Suprapubic skin (tissue), 4 donors: ENCODE measurements around the gene HIVEP3. TPM values are rescaled to one million over a fixed set of nuclear protein-coding genes. Genes with fewer than 3 reads are reported as not detected.

Experiments used
- DNase-seq, 2 donors: peaks; one replicate each; pipeline ENCODE4 v3.0.0-alpha.2; 2019; ENCODE audit warnings: low spot score in 2 of 2
- H3K27ac ChIP-seq: fragments of 200-600 bp; sonication (generic); one replicate; pipeline ENCODE4 v1.5.1; 2019
- H3K27me3 ChIP-seq: fragments of 200-600 bp; sonication (generic); one replicate; pipeline ENCODE4 v1.5.1; 2019
- H3K36me3 ChIP-seq: fragments of 200-600 bp; sonication (generic); one replicate; pipeline ENCODE4 v1.5.1; 2019
- H3K4me1 ChIP-seq: fragments of 200-600 bp; sonication (generic); one replicate; pipeline ENCODE4 v1.5.1; 2019
- H3K4me3 ChIP-seq: fragments of 200-600 bp; sonication (generic); one replicate; pipeline ENCODE4 v1.5.1; 2019; ENCODE audit warnings: mild to moderate bottlenecking
- H3K9me3 ChIP-seq: fragments of 200-600 bp; sonication (generic); one replicate; pipeline ENCODE4 v1.5.1; 2019
- CTCF ChIP-seq, 2 donors: fragments of 200-600 bp in 1 of 2; fragments of 450-650 bp in 1 of 2; sonication (generic) in 1 of 2; IDR thresholded peaks; one replicate each; pipeline ENCODE4 v1.5.1; 2016 to 2019; ENCODE audit warnings: antibody characterized with exemption in 2 of 2, mild to moderate bottlenecking in 1 of 2, moderate library complexity in 1 of 2
- EP300 ChIP-seq: sonication (generic); formaldehyde crosslinking; IDR thresholded peaks from one replicate; pipeline ENCODE4 v1.6.1; 2017; ENCODE audit warnings: antibody characterized with exemption
- POLR2A ChIP-seq, 2 donors: fragments of 450-650 bp; IDR thresholded peaks; one replicate each; pipeline ENCODE4 v1.6.1; 2017; ENCODE audit warnings: antibody characterized with exemption in 2 of 2, mild to moderate bottlenecking in 2 of 2, moderate library complexity in 2 of 2
- POLR2AphosphoS5 ChIP-seq, 3 donors: sonication (generic); formaldehyde crosslinking; IDR thresholded peaks; one replicate each; pipeline ENCODE4 v1.6.1; 2017; ENCODE audit warnings: antibody characterized with exemption in 3 of 3
- WGBS: methylation state at CpG from one replicate; pipeline ENCODE4 v1.1.5; 2018; 5-methylcytosine and 5-hydroxymethylcytosine counted together
- total RNA-seq, 4 donors: library from RNA; depleted of rRNA; stranded (reverse); fragments of >200 nt; gene quantifications; one replicate each; pipeline ENCODE4 v1.1.0, GENCODE V29; 2016

The HIVEP3 gene
- total RNA-seq, 4 donors from 2014 or later: 11.3 to 23.9 (median 18.3) TPM

- WGBS: 90% methylated on average over 2 of the region's 6 CpGs
- TF ChIP-seq POLR2AphosphoS5 (IDR thresholded peaks at IDR 0.05) (no peak), POLR2A (IDR thresholded peaks at IDR 0.05) (no peak), EP300 (no peak), CTCF (IDR thresholded peaks at IDR 0.05) (no peak)
- Histone ChIP-seq H3K4me3 (no peak overlapping the region), H3K27me3 (no peaks in the 10 kb centered on the region), H3K27ac (no peak overlapping the region), H3K36me3 (peaks cover 8% of the 10 kb centered on the region), H3K9me3 (no peaks in the 10 kb centered on the region), H3K4me1 (peaks cover 10% of the 10 kb centered on the region)
- DNase-seq: no peak
These were observed 410.9 kb downstream of the HIVEP3 start for GRCh38 chr1:41507836-41508235.

- Histone ChIP-seq H3K4me1 (peaks cover 16% of the 10 kb centered on the region), H3K4me3 (no peak overlapping the region), H3K36me3 (peaks cover 8% of the 10 kb centered on the region), H3K27me3 (no peaks in the 10 kb centered on the region), H3K9me3 (no peaks in the 10 kb centered on the region), H3K27ac (no peak overlapping the region)
- no peak for DNase-seq
- TF ChIP-seq EP300 (no peak), POLR2AphosphoS5 (IDR thresholded peaks at IDR 0.05) (no peak), POLR2A (IDR thresholded peaks at IDR 0.05) (no peak), CTCF (IDR thresholded peaks at IDR 0.05) (no peak)
- WGBS: 77% methylated on average over 13 of the region's 13 CpGs
These were observed 411.5 kb downstream of the HIVEP3 start for GRCh38 chr1:41507110-41507720.

GRCh38 chr1:41504114-41505035, 414.3 kb downstream of the HIVEP3 start:
- TF ChIP-seq CTCF (IDR thresholded peaks at IDR 0.05): no peak
- no peak for TF ChIP-seq EP300
- TF ChIP-seq POLR2A (IDR thresholded peaks at IDR 0.05): no peak
- TF ChIP-seq POLR2AphosphoS5 (IDR thresholded peaks at IDR 0.05): no peak
- no peaks in the 10 kb centered on the region for H3K36me3 ChIP-seq
- peaks cover 43% of the 10 kb centered on the region for H3K4me1 ChIP-seq
- H3K27me3 ChIP-seq: no peaks in the 10 kb centered on the region
- no peak overlapping the region for H3K27ac ChIP-seq
- H3K4me3 ChIP-seq: no peak overlapping the region
- no peak for DNase-seq
- no peaks in the 10 kb centered on the region for H3K9me3 ChIP-seq
- 79% methylated on average over 15 of the region's 15 CpGs for WGBS

GRCh38 chr1:41503538-41504113, 415.1 kb downstream of the HIVEP3 start:
- 71% methylated on average over 11 of the region's 11 CpGs for WGBS
- Histone ChIP-seq H3K27me3 (no peaks in the 10 kb centered on the region), H3K27ac (no peak overlapping the region), H3K4me1 (peaks cover 51% of the 10 kb centered on the region), H3K9me3 (no peaks in the 10 kb centered on the region), H3K4me3 (no peak overlapping the region), H3K36me3 (no peaks in the 10 kb centered on the region)
- no peak for DNase-seq
- TF ChIP-seq CTCF (IDR thresholded peaks at IDR 0.05) (no peak), EP300 (no peak), POLR2A (IDR thresholded peaks at IDR 0.05) (no peak), POLR2AphosphoS5 (IDR thresholded peaks at IDR 0.05) (no peak)

GRCh38 chr1:41502912-41503311, 415.8 kb downstream of the HIVEP3 start:
- TF ChIP-seq POLR2AphosphoS5 (IDR thresholded peaks at IDR 0.05) (no peak), CTCF (IDR thresholded peaks at IDR 0.05) (no peak), EP300 (no peak), POLR2A (IDR thresholded peaks at IDR 0.05) (no peak)
- H3K4me3 ChIP-seq: no peak overlapping the region
- H3K27ac ChIP-seq: no peak overlapping the region
- H3K36me3 ChIP-seq: no peaks in the 10 kb centered on the region
- 92% methylated on average over 2 of the region's 5 CpGs for WGBS
- peaks cover 58% of the 10 kb centered on the region for H3K4me1 ChIP-seq
- H3K9me3 ChIP-seq: no peaks in the 10 kb centered on the region
- no peaks in the 10 kb centered on the region for H3K27me3 ChIP-seq
- DNase-seq: no peak
